ENCODE measurements around the gene GYPA. TPM values are rescaled to one million over a fixed set of nuclear protein-coding genes. Genes with fewer than 3 reads are reported as not detected.
"Not testable (repeated sequence)": the region's sequence is repeated elsewhere in the genome, so short reads cannot be mapped to it uniquely, and the experiment has no call there.

The GYPA gene
- polyA plus RNA-seq, 2 donors = not detected

GRCh38 chr4:144137137-144137931 lies 3.2 kb downstream of the GYPA start:
- not testable (repeated sequence) for H3K4me1 ChIP-seq (ENCODE audit: control insufficient read depth in 2 of 2, insufficient read depth in 2 of 2, low read length in 1 of 2); H3K36me3 ChIP-seq (ENCODE audit: control insufficient read depth in 2 of 2, insufficient read depth in 2 of 2, low read length in 1 of 2); H3K27me3 ChIP-seq (ENCODE audit: control insufficient read depth in 1 of 2, insufficient read depth in 2 of 2, low read length in 2 of 2); H3K4me3 ChIP-seq (ENCODE audit: low read depth in 1 of 2, low read length in 2 of 2); H3K9me3 ChIP-seq (ENCODE audit: control insufficient read depth in 2 of 2, insufficient read depth in 1 of 2, low read depth in 1 of 2, low read length in 1 of 2); H3K27ac ChIP-seq (ENCODE audit: low read depth in 2 of 2, low read length in 1 of 2)
- 80 to 84% methylated on average over 8 of the region's 8 CpGs for WGBS, 2 donors

DNA sequence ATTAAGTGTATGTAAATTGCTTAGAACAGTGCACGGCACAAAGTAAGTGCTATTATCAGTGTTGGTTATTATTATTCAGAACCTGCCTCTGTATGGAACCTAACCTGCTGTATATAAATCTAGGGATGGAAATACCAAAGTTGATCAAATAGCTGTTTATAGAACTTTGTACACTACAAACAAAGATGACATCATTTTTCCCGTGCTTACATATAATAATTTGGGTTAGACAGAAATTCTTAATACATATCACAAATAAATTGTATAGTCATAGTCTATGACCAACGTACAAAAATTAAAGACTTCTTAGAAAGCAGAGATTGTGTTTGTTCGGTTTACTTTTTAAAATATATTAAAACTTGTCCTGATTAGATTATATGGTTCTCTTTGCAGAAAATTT lies 4.3 kb downstream of the GYPA start:
- H3K27me3 ChIP-seq (ENCODE audit: control insufficient read depth in 1 of 2, insufficient read depth in 2 of 2, low read length in 2 of 2); H3K36me3 ChIP-seq (ENCODE audit: control insufficient read depth in 2 of 2, insufficient read depth in 2 of 2, low read length in 1 of 2); H3K4me3 ChIP-seq (ENCODE audit: low read depth in 1 of 2, low read length in 2 of 2); H3K9me3 ChIP-seq (ENCODE audit: control insufficient read depth in 2 of 2, insufficient read depth in 1 of 2, low read depth in 1 of 2, low read length in 1 of 2); H3K27ac ChIP-seq (ENCODE audit: low read depth in 2 of 2, low read length in 1 of 2); H3K4me1 ChIP-seq (ENCODE audit: control insufficient read depth in 2 of 2, insufficient read depth in 2 of 2, low read length in 1 of 2): not testable (repeated sequence)
- WGBS, 2 donors = 81 to 86% methylated on average over 4 of the region's 4 CpGs

DNA sequence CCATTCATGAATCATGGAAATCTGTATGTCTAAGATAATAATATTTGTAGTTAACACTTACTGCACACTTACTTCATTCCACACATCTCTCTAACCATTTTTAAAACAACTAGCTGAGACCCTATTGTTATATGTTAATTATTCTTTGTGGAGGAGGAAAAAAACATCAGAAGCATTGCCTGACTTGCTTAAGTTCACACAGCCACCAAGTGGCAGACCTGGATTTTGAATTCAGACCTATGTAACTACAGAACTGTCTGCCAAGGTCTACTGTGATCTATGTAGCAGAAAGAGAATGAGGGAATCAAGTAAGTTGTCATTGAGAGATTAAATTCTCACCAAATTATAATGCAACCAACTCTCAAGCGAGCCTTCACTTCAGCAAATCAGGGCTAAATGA lies 10.4 kb downstream of the GYPA start:
- H3K4me1 ChIP-seq (ENCODE audit: control insufficient read depth in 2 of 2, insufficient read depth in 2 of 2, low read length in 1 of 2); H3K27me3 ChIP-seq (ENCODE audit: control insufficient read depth in 1 of 2, insufficient read depth in 2 of 2, low read length in 2 of 2); H3K9me3 ChIP-seq (ENCODE audit: control insufficient read depth in 2 of 2, insufficient read depth in 1 of 2, low read depth in 1 of 2, low read length in 1 of 2); H3K36me3 ChIP-seq (ENCODE audit: control insufficient read depth in 2 of 2, insufficient read depth in 2 of 2, low read length in 1 of 2); H3K27ac ChIP-seq (ENCODE audit: low read depth in 2 of 2, low read length in 1 of 2); H3K4me3 ChIP-seq (ENCODE audit: low read depth in 1 of 2, low read length in 2 of 2): not testable (repeated sequence)
- 69 to 79% methylated on average over 1 of the region's 1 CpG for WGBS, 2 donors

DNA sequence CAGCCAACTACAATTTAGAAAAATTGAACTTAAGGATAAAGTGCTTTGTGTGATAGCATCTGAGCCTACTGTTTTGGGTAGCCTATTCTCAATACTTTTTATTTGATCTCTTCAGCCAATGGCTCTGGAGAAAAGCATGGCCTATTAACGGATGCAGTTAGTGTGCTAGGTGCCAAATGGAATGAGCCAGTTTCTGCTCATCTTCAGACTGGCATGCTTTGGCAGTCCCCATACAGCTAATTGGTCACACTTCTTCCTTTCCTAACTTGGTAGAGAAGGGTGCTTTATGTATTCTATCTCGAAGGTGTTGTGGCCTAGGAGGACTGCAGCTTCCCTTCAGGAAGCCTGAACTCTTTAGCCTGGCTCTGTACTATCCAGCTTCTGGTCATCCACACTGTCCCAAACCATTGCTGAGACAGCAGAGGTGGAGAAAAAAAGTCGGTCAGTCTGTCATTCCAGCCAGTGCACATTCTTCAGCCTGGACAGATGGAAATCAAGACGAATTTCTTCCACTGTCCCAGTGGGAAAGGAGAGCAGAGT lies 11.1 kb downstream of the GYPA start:
- H3K9me3 ChIP-seq (ENCODE audit: control insufficient read depth in 2 of 2, insufficient read depth in 1 of 2, low read depth in 1 of 2, low read length in 1 of 2); H3K4me3 ChIP-seq (ENCODE audit: low read depth in 1 of 2, low read length in 2 of 2); H3K27ac ChIP-seq (ENCODE audit: low read depth in 2 of 2, low read length in 1 of 2); H3K4me1 ChIP-seq (ENCODE audit: control insufficient read depth in 2 of 2, insufficient read depth in 2 of 2, low read length in 1 of 2); H3K36me3 ChIP-seq (ENCODE audit: control insufficient read depth in 2 of 2, insufficient read depth in 2 of 2, low read length in 1 of 2); H3K27me3 ChIP-seq (ENCODE audit: control insufficient read depth in 1 of 2, insufficient read depth in 2 of 2, low read length in 2 of 2): not testable (repeated sequence)
- 72 to 76% methylated on average over 4 of the region's 4 CpGs for WGBS, 2 donors

GRCh38 chr4:144128709-144129320 lies 11.7 kb downstream of the GYPA start:
- not testable (repeated sequence) for H3K27ac ChIP-seq (ENCODE audit: low read depth in 2 of 2, low read length in 1 of 2); H3K9me3 ChIP-seq (ENCODE audit: control insufficient read depth in 2 of 2, insufficient read depth in 1 of 2, low read depth in 1 of 2, low read length in 1 of 2); H3K27me3 ChIP-seq (ENCODE audit: control insufficient read depth in 1 of 2, insufficient read depth in 2 of 2, low read length in 2 of 2); H3K4me1 ChIP-seq (ENCODE audit: control insufficient read depth in 2 of 2, insufficient read depth in 2 of 2, low read length in 1 of 2); H3K36me3 ChIP-seq (ENCODE audit: control insufficient read depth in 2 of 2, insufficient read depth in 2 of 2, low read length in 1 of 2); H3K4me3 ChIP-seq (ENCODE audit: low read depth in 1 of 2, low read length in 2 of 2)
- 49 to 57% methylated on average over 5 of the region's 5 CpGs for WGBS, 2 donors

DNA sequence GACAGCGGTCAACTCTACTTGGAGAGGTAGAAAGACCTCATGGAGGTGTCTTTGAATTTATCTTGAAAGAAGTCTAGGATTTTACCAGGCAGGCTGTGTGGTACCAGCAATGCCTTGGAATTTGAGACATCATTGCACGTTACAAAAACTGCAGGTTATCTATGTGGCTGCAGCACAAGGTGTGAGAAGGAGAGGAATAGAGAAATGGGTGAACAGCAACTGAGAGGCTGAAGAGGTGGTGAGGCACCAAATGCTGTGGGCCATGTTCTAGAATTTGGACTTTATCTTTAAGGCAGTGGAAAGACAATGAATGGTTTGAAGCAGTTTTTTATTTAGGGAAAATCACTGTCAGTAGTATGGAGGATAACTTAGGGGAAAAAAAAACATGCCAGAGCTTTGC lies 15.4 kb downstream of the GYPA start:
- not testable (repeated sequence) for H3K9me3 ChIP-seq (ENCODE audit: control insufficient read depth in 2 of 2, insufficient read depth in 1 of 2, low read depth in 1 of 2, low read length in 1 of 2); H3K36me3 ChIP-seq (ENCODE audit: control insufficient read depth in 2 of 2, insufficient read depth in 2 of 2, low read length in 1 of 2); H3K4me3 ChIP-seq (ENCODE audit: low read depth in 1 of 2, low read length in 2 of 2); H3K27ac ChIP-seq (ENCODE audit: low read depth in 2 of 2, low read length in 1 of 2); H3K4me1 ChIP-seq (ENCODE audit: control insufficient read depth in 2 of 2, insufficient read depth in 2 of 2, low read length in 1 of 2); H3K27me3 ChIP-seq (ENCODE audit: control insufficient read depth in 1 of 2, insufficient read depth in 2 of 2, low read length in 2 of 2)
- WGBS, 2 donors = 60 to 63% methylated on average over 1 of the region's 2 CpGs

- H3K9me3 ChIP-seq (ENCODE audit: control insufficient read depth in 2 of 2, insufficient read depth in 1 of 2, low read depth in 1 of 2, low read length in 1 of 2); H3K4me1 ChIP-seq (ENCODE audit: control insufficient read depth in 2 of 2, insufficient read depth in 2 of 2, low read length in 1 of 2); H3K27ac ChIP-seq (ENCODE audit: low read depth in 2 of 2, low read length in 1 of 2); H3K4me3 ChIP-seq (ENCODE audit: low read depth in 1 of 2, low read length in 2 of 2); H3K36me3 ChIP-seq (ENCODE audit: control insufficient read depth in 2 of 2, insufficient read depth in 2 of 2, low read length in 1 of 2); H3K27me3 ChIP-seq (ENCODE audit: control insufficient read depth in 1 of 2, insufficient read depth in 2 of 2, low read length in 2 of 2): not testable (repeated sequence)
- 57 to 71% methylated on average over 3 to 4 of the region's 4 CpGs for WGBS, 2 donors
These were observed 16.4 kb downstream of the GYPA start for GRCh38 chr4:144123982-144124635.

DNA sequence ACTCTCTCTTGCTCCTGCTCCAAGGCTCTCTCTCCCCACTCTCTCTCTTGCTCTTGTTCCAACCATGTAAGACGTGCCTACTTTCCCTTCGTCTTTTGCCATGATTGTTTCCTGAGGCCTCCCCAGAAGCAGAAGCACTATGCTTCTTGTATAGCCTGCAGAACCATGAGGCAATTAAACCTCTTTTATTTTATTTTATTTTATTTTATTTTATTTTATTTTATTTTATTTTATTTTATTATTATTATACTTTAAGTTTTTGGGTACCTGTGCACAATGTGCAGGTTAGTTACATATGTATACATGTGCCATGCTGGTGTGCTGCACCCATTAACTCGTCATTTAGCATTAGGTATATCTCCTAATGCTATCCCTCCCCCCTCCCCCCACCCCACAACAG lies 17.2 kb downstream of the GYPA start:
- 88 to 91% methylated on average over 2 to 3 of the region's 3 CpGs for WGBS, 2 donors
- not testable (repeated sequence) for H3K4me3 ChIP-seq (ENCODE audit: low read depth in 1 of 2, low read length in 2 of 2); H3K27me3 ChIP-seq (ENCODE audit: control insufficient read depth in 1 of 2, insufficient read depth in 2 of 2, low read length in 2 of 2); H3K9me3 ChIP-seq (ENCODE audit: control insufficient read depth in 2 of 2, insufficient read depth in 1 of 2, low read depth in 1 of 2, low read length in 1 of 2); H3K36me3 ChIP-seq (ENCODE audit: control insufficient read depth in 2 of 2, insufficient read depth in 2 of 2, low read length in 1 of 2); H3K27ac ChIP-seq (ENCODE audit: low read depth in 2 of 2, low read length in 1 of 2); H3K4me1 ChIP-seq (ENCODE audit: control insufficient read depth in 2 of 2, insufficient read depth in 2 of 2, low read length in 1 of 2)

DNA sequence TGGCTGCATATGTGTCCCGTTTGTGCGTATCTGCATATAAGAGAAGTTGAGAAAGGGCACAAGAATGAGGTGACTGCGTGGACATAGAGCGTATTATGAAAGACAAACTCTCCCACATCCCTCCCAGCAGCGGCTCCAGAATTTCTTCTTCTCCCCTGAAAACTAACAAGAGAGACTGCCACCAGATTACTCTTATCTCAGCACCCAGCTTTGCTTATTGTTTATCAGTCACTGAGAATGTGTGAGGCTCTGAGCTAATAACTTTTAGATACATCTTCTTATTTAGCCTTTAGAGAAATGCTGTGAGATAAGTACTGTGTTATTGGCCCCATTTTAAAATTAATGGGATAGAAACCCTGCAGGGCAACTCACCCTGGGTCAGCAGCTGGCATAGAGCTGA lies 20.8 kb downstream of the GYPA start:
- H3K27ac ChIP-seq (ENCODE audit: low read depth in 2 of 2, low read length in 1 of 2); H3K4me1 ChIP-seq (ENCODE audit: control insufficient read depth in 2 of 2, insufficient read depth in 2 of 2, low read length in 1 of 2); H3K9me3 ChIP-seq (ENCODE audit: control insufficient read depth in 2 of 2, insufficient read depth in 1 of 2, low read depth in 1 of 2, low read length in 1 of 2); H3K27me3 ChIP-seq (ENCODE audit: control insufficient read depth in 1 of 2, insufficient read depth in 2 of 2, low read length in 2 of 2); H3K36me3 ChIP-seq (ENCODE audit: control insufficient read depth in 2 of 2, insufficient read depth in 2 of 2, low read length in 1 of 2); H3K4me3 ChIP-seq (ENCODE audit: low read depth in 1 of 2, low read length in 2 of 2): not testable (repeated sequence)
- WGBS, 2 donors = 67 to 79% methylated on average over 4 to 5 of the region's 5 CpGs

Measured in esophagus (tissue), 2 donors.